ENCODE results near the gene S100A1. TPM values are rescaled to one million over a fixed set of nuclear protein-coding genes. Genes with fewer than 3 reads are reported as not detected.

Gene S100A1
- total and polyA plus RNA-seq, 2 of the 8 experiments (the other 6 are each of a cell fraction or from before 2014, with no cell fraction given): 2.0 TPM; not detected in 1

DNA sequence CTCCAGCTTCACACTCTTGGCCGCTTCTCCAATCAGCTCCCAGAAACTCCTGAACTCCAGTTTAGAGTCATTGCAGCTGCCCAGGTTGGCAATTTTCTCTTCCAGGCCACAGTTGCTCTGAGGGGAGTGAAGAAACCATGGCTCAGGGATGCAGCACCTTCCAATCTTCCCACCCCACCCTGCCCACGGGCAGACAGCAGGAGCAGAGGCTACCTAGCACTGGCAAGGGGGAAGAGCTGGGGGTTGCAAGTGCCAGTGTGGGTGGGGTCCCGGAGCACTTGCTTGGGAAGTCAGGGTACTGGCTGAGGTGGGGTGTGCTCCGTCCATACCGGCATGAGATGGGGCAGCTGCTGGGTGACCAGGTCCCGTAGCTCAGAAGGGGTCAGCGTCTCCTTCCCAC is 13.3 kb upstream of the S100A1 start:
- WGBS, 2 experiments (ENCODE audit: extremely low coverage in 1 of 2, insufficient coverage in 1 of 2, insufficient read length in 1 of 2, insufficient replicate concordance in 2 of 2, low coverage in 1 of 2, low lambda C conversion rate in 2 of 2, missing lambda C conversion rate in 1 of 2): 95% methylated on average over 7 of the region's 7 CpGs; no CpG with 5 or more reads in 1 of the 2 experiments
- no peak overlapping the region for H3K9ac ChIP-seq (replicated peaks in 1 of 4; ENCODE audit: extremely low read depth in 1 of 4, low read depth in 3 of 4, low read length in 3 of 4)
- H3K4me3 ChIP-seq (ENCODE audit: extremely low read depth in 1 of 4, insufficient read depth in 2 of 4, low read depth in 3 of 4, low read length in 4 of 4): no peak overlapping the region
- H3K79me2 ChIP-seq (ENCODE audit: control insufficient read depth in 1 of 2, insufficient read depth in 2 of 2, low read length in 2 of 2): no peaks in the 10 kb centered on the region
- H3K18ac ChIP-seq (ENCODE audit: extremely low read depth, low read length): no peak overlapping the region
- H3K4me1 ChIP-seq (replicated peaks in 1 of 4; ENCODE audit: control insufficient read depth in 3 of 4, insufficient read depth in 4 of 4, low read length in 3 of 4): peaks cover 0 to 21% (median 11%) of the 10 kb centered on the region in 4 experiments; a peak in 6 of 7 replicates
- H2BK20ac ChIP-seq (ENCODE audit: low read length): no peak overlapping the region
- H4K5ac ChIP-seq (ENCODE audit: insufficient read length, low read depth, low read length): no peak overlapping the region
- peak overlapping the region; percentile 40 for H3K4ac ChIP-seq (replicated peaks; ENCODE audit: insufficient read length, low read depth, low read length)
- no peaks in the 10 kb centered on the region for H4K20me1 ChIP-seq (replicated peaks in 1 of 2; ENCODE audit: control insufficient read depth in 1 of 2, insufficient read depth in 2 of 2, low read length in 2 of 2)
- H2BK12ac ChIP-seq (ENCODE audit: low read depth, low read length): no peak overlapping the region
- peaks cover 0 to 6% (median 0%) of the 10 kb centered on the region in 4 experiments; a peak in 4 of 8 replicates for H3K36me3 ChIP-seq (ENCODE audit: control insufficient read depth in 2 of 4, insufficient read depth in 4 of 4, low read length in 3 of 4)
- no peaks in the 10 kb centered on the region; a peak in 1 of 7 replicates for H3K27me3 ChIP-seq (replicated peaks in 1 of 4; ENCODE audit: control insufficient read depth in 3 of 4, extremely low read depth in 1 of 4, insufficient read depth in 3 of 4, low read length in 3 of 4)
- no peak overlapping the region for H2AK5ac ChIP-seq (ENCODE audit: low read depth, low read length)
- no peak overlapping the region for H2AFZ ChIP-seq (ENCODE audit: low read length)
- H3K23ac ChIP-seq (ENCODE audit: insufficient read length): no peak overlapping the region
- no peak overlapping the region for H2BK120ac ChIP-seq (replicated peaks; ENCODE audit: low read depth, low read length)
- no peak overlapping the region for H4K8ac ChIP-seq (ENCODE audit: extremely low read depth, insufficient read depth, low read length)
- no peak overlapping the region for H3K56ac ChIP-seq (replicated peaks; ENCODE audit: insufficient read length, low read depth, low read length)
- peaks cover 3% of the 10 kb centered on the region for H3K23me2 ChIP-seq (ENCODE audit: low read depth, low read length)
- no peaks in the 10 kb centered on the region for H3K79me1 ChIP-seq (ENCODE audit: low read depth, low read length)
- H3K4me2 ChIP-seq (ENCODE audit: insufficient read depth in 1 of 2, low read depth in 2 of 2, low read length in 2 of 2): no peak overlapping the region
- CTCF ChIA-PET (ENCODE audit: partially characterized antibody): interaction anchor here (0.8 to 15.9 kb wide), 14 partner anchors 8 to 261 kb away, joined by 3 to 224 read pairs (median 18); partner anchors contain the start of genes S100A1, S100A13, S100A2 and S100A6
- H2BK5ac ChIP-seq (ENCODE audit: low read depth, low read length): 0 out of 2 replicates have a peak overlapping the region, but pooled peaks have one; percentile 8
- DNase-seq (ENCODE audit: low read depth in 1 of 2, low spot score in 2 of 2) (no peak), FAIRE-seq (no peak)
- H4K91ac ChIP-seq (replicated peaks; ENCODE audit: insufficient read length, low read length): peak overlapping the region; percentile 27
- H3K14ac ChIP-seq (ENCODE audit: insufficient read length): no peak overlapping the region
- H3K27ac ChIP-seq (ENCODE audit: low read depth, low read length): no peak overlapping the region
- no peaks in the 10 kb centered on the region for H3K9me3 ChIP-seq (ENCODE audit: insufficient read depth in 2 of 2, low read depth in 1 of 2, low read length in 1 of 2)
- POLR2A ChIA-PET (ENCODE audit: partially characterized antibody): interaction anchor here (0.8 to 15.3 kb wide), 6 partner anchors 13 to 228 kb away, joined by 3 to 261 read pairs (median 3); partner anchors contain the start of genes CHTOP, S100A1 and S100A13
- H2BK15ac ChIP-seq (ENCODE audit: low read length): no peak overlapping the region
- TF ChIP-seq KDM4A (IDR thresholded peaks at IDR 0.05; ENCODE audit: low read depth, low read length, severe bottlenecking): no peak
- TF ChIP-seq CHD1 (IDR thresholded peaks at IDR 0.05; ENCODE audit: low read depth, low read length): no peak
- TF ChIP-seq HDAC2 (IDR thresholded peaks at IDR 0.05; ENCODE audit: borderline replicate concordance in 1 of 2, low read depth in 2 of 2, low read length in 2 of 2): no peak
- TF ChIP-seq POU5F1 (IDR thresholded peaks at IDR 0.05; ENCODE audit: low read depth, low read length): no peak
- TF ChIP-seq KDM5A (IDR thresholded peaks at IDR 0.05; ENCODE audit: low read length): no peak
- no peak for TF ChIP-seq SUZ12 (IDR thresholded peaks at IDR 0.05; ENCODE audit: low read length)
- no peak for TF ChIP-seq RBBP5 (IDR thresholded peaks at IDR 0.05; ENCODE audit: borderline replicate concordance, low read depth, low read length)
- TF ChIP-seq, protein P1, sequence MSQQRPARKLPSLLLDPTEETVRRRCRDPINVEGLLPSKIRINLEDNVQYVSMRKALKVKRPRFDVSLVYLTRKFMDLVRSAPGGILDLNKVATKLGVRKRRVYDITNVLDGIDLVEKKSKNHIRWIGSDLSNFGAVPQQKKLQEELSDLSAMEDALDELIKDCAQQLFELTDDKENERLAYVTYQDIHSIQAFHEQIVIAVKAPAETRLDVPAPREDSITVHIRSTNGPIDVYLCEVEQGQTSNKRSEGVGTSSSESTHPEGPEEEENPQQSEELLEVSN (IDR thresholded peaks at IDR 0.05): no peak
- TF ChIP-seq RNF2 (IDR thresholded peaks at IDR 0.05; ENCODE audit: borderline replicate concordance, low read depth, low read length, missing control alignments, poor library complexity, severe bottlenecking): no peak
- TF ChIP-seq RXRA (IDR thresholded peaks at IDR 0.05; ENCODE audit: insufficient read depth, low read depth, low read length): no peak
- TF ChIP-seq HDAC6 (IDR thresholded peaks at IDR 0.05; ENCODE audit: low read depth, low read length): no peak
- no peak for TF ChIP-seq YY1 (IDR thresholded peaks at IDR 0.05; ENCODE audit: low read depth, low read length)
- no peak for TF ChIP-seq POLR2A (IDR thresholded peaks at IDR 0.05; ENCODE audit: control extremely low read depth in 1 of 2, low read depth in 2 of 2, low read length in 2 of 2)

Measured in H1 (cell line).